Astrocyte (in vitro differentiated cells and primary cell): ENCODE measurements around the gene KLHL15.

Experiments
- EZH2 ChIP-seq: IDR thresholded peaks from 2 replicates; pipeline ENCODE4 v1.6.1; 2012; ENCODE audit warnings: mild to moderate bottlenecking, low read length, inconsistent platforms; ENCODE audit not compliant: insufficient read depth
- TF ChIP-seq, protein P1 (sequence below): IDR thresholded peaks from 2 replicates; pipeline ENCODE4 v1.5.1; 2011; ENCODE audit warnings: low read depth, mild to moderate bottlenecking, inconsistent platforms, low read length, moderate library complexity; ENCODE audit not compliant: insufficient read depth

DNA sequence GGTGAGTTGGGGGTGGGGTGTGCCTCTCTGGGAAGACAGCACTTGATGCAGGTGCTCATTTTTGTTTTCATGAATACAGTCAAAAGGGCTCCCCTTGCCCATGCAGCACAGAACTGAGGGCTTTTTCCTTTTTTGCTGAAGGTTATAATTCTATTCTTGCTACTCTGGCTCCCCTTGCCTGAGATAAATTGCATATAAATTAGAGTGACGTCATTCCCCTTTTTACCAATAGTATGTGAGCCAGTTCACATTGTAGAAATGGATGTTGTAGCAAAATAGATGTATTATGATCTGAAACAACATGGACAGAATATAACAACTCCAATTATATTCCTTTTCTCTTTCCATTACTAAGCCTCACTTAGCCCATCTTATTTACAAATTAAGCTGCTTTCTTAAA, 90.8 kb downstream of the KLHL15 start:
- TF ChIP-seq, protein P1, sequence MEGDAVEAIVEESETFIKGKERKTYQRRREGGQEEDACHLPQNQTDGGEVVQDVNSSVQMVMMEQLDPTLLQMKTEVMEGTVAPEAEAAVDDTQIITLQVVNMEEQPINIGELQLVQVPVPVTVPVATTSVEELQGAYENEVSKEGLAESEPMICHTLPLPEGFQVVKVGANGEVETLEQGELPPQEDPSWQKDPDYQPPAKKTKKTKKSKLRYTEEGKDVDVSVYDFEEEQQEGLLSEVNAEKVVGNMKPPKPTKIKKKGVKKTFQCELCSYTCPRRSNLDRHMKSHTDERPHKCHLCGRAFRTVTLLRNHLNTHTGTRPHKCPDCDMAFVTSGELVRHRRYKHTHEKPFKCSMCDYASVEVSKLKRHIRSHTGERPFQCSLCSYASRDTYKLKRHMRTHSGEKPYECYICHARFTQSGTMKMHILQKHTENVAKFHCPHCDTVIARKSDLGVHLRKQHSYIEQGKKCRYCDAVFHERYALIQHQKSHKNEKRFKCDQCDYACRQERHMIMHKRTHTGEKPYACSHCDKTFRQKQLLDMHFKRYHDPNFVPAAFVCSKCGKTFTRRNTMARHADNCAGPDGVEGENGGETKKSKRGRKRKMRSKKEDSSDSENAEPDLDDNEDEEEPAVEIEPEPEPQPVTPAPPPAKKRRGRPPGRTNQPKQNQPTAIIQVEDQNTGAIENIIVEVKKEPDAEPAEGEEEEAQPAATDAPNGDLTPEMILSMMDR: no peak
- TF ChIP-seq EZH2: no peak
